ENCODE data around the gene SLC4A8. TPM values are rescaled to one million over a fixed set of nuclear protein-coding genes. Genes with fewer than 3 reads are reported as not detected.

The SLC4A8 gene
- total RNA-seq, 1 experiment from 2014 or later, result 62.7 TPM

DNA sequence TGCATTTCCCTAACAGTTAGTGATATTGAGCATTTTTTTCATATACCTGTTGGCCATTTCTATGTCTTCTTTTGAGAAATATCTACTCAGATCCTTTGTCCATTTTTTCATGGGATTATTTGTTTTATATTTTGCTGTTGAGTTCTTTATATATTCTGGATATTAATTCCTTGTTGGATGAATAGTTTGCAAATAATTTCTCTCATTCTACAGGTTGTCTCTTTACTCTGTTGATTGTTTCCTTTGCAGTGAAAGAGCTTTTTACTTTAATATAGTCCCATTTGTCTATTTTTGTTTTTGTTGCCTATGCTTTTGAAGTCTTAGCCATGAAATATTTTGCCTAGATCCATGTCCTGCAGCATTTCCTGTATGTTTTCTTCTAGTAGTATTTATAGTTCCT is 11.5 kb upstream of the SLC4A8 start:
- no peak overlapping the region for H3K4me3 ChIP-seq (ENCODE audit: low read depth, low read length)
- Mint-ChIP-seq H3K27me3 (ENCODE audit: insufficient read depth, unreplicated experiment) (no peaks in the 10 kb centered on the region), H3K36me3 (ENCODE audit: insufficient read depth, unreplicated experiment) (peaks cover 5% of the 10 kb centered on the region), H3K27ac (ENCODE audit: unreplicated experiment) (no peak overlapping the region), H3K4me3 (ENCODE audit: unreplicated experiment) (no peak overlapping the region), H3K9me3 (ENCODE audit: unreplicated experiment) (no peaks in the 10 kb centered on the region), H3K4me1 (ENCODE audit: low read depth, unreplicated experiment) (peaks cover 43% of the 10 kb centered on the region)
- no TSS peak for BruUV-seq (replicated peaks)
- H3K9me3 ChIP-seq, result no peaks in the 10 kb centered on the region
- H3K27me3 ChIP-seq (replicated peaks; ENCODE audit: control insufficient read depth, insufficient read depth, low read length), result no peaks in the 10 kb centered on the region
- intact Hi-C loops (cut with micrococcal nuclease; ENCODE audit: unreplicated experiment), result no loop called here
- H3K36me3 ChIP-seq (ENCODE audit: control insufficient read depth, insufficient read depth, low read length), result no peaks in the 10 kb centered on the region; the same call in 1 of the 2 replicates
- DNase-seq, result no peak
- TF ChIP-seq, protein P1, sequence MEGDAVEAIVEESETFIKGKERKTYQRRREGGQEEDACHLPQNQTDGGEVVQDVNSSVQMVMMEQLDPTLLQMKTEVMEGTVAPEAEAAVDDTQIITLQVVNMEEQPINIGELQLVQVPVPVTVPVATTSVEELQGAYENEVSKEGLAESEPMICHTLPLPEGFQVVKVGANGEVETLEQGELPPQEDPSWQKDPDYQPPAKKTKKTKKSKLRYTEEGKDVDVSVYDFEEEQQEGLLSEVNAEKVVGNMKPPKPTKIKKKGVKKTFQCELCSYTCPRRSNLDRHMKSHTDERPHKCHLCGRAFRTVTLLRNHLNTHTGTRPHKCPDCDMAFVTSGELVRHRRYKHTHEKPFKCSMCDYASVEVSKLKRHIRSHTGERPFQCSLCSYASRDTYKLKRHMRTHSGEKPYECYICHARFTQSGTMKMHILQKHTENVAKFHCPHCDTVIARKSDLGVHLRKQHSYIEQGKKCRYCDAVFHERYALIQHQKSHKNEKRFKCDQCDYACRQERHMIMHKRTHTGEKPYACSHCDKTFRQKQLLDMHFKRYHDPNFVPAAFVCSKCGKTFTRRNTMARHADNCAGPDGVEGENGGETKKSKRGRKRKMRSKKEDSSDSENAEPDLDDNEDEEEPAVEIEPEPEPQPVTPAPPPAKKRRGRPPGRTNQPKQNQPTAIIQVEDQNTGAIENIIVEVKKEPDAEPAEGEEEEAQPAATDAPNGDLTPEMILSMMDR (IDR thresholded peaks at IDR 0.05; ENCODE audit: insufficient read depth in 1 of 2, low read depth in 1 of 2, low read length in 1 of 2, severe bottlenecking in 1 of 2, unreplicated experiment in 1 of 2), result no peak
- CTCF ChIA-PET, result no interaction called here
- peaks cover 22% of the 10 kb centered on the region for H3K4me1 ChIP-seq
- POLR2A ChIA-PET, result no interaction called here

DNA sequence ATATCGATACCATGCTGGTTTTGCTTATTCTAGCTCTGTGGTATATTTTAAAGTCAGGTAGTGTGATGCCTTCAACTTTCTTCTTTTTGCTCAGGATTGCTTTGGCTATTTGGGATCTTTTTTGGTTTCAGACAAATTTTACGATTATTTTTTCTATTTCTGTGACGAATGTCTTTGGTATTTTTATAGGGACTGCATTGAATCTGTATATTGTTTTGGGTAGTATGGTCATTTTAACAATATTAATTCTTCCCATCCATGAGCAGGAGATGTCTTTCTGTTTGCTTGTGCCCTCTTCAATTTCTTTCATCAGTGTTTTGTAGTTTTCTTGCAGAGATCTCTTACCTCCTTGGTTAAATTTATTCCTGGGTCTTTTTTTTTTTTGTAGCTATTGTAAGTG is 10.8 kb upstream of the SLC4A8 start:
- ChIA-PET POLR2A (no interaction called here), CTCF (no interaction called here)
- H3K27ac Mint-ChIP-seq (ENCODE audit: unreplicated experiment), result no peak overlapping the region
- peaks cover 28% of the 10 kb centered on the region for H3K4me1 ChIP-seq
- peaks cover 5% of the 10 kb centered on the region for H3K36me3 Mint-ChIP-seq (ENCODE audit: insufficient read depth, unreplicated experiment)
- no peak overlapping the region for H3K4me3 Mint-ChIP-seq (ENCODE audit: unreplicated experiment)
- no peak for DNase-seq
- no peak overlapping the region for H3K4me3 ChIP-seq (ENCODE audit: low read depth, low read length)
- intact Hi-C loops (cut with micrococcal nuclease; ENCODE audit: unreplicated experiment), result no loop called here
- TF ChIP-seq, protein P1 (IDR thresholded peaks at IDR 0.05; ENCODE audit: insufficient read depth in 1 of 2, low read depth in 1 of 2, low read length in 1 of 2, severe bottlenecking in 1 of 2, unreplicated experiment in 1 of 2), result no peak
- H3K36me3 ChIP-seq (ENCODE audit: control insufficient read depth, insufficient read depth, low read length), result no peaks in the 10 kb centered on the region; the same call in 1 of the 2 replicates
- H3K4me1 Mint-ChIP-seq (ENCODE audit: low read depth, unreplicated experiment), result peaks cover 46% of the 10 kb centered on the region
- no peaks in the 10 kb centered on the region for H3K9me3 Mint-ChIP-seq (ENCODE audit: unreplicated experiment)
- no peaks in the 10 kb centered on the region for H3K9me3 ChIP-seq
- H3K27me3 Mint-ChIP-seq (ENCODE audit: insufficient read depth, unreplicated experiment), result no peaks in the 10 kb centered on the region
- no TSS peak for BruUV-seq (replicated peaks)
- H3K27me3 ChIP-seq (replicated peaks; ENCODE audit: control insufficient read depth, insufficient read depth, low read length), result no peaks in the 10 kb centered on the region

DNA sequence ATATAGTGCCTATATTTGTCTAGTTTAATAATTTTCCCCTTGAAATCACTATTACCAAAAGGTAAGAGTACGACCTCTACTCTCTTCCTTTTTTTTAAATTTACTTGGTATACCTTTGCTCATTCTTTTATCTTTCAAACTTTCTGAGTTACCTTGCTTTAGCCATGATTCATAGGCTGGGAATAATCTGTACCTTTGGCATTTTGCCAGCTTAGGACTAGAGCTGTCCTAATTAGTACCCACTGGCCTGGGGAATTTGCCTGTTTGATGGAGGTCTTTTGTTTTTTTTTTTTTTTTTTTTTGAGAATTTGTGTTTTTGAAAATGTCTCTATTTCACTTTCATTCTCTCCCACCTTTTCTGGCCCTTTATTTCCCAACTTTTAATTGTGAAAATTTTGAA is 8.7 kb upstream of the SLC4A8 start:
- no peak overlapping the region for H3K4me3 ChIP-seq (ENCODE audit: low read depth, low read length)
- ChIA-PET POLR2A (no interaction called here), CTCF (no interaction called here)
- no peaks in the 10 kb centered on the region for H3K27me3 ChIP-seq (replicated peaks; ENCODE audit: control insufficient read depth, insufficient read depth, low read length)
- no peaks in the 10 kb centered on the region for H3K9me3 Mint-ChIP-seq (ENCODE audit: unreplicated experiment)
- H3K27me3 Mint-ChIP-seq (ENCODE audit: insufficient read depth, unreplicated experiment), result no peaks in the 10 kb centered on the region
- no peak for DNase-seq
- H3K36me3 ChIP-seq (ENCODE audit: control insufficient read depth, insufficient read depth, low read length), result no peaks in the 10 kb centered on the region; the same call in 1 of the 2 replicates
- intact Hi-C loops (cut with micrococcal nuclease; ENCODE audit: unreplicated experiment), result no loop called here
- peaks cover 19% of the 10 kb centered on the region for H3K4me1 ChIP-seq
- H3K4me1 Mint-ChIP-seq (ENCODE audit: low read depth, unreplicated experiment), result peaks cover 36% of the 10 kb centered on the region
- H3K4me3 Mint-ChIP-seq (ENCODE audit: unreplicated experiment), result no peak overlapping the region
- H3K27ac Mint-ChIP-seq (ENCODE audit: unreplicated experiment), result no peak overlapping the region
- no peaks in the 10 kb centered on the region for H3K9me3 ChIP-seq
- BruUV-seq (replicated peaks), result no TSS peak
- peaks cover 10% of the 10 kb centered on the region for H3K36me3 Mint-ChIP-seq (ENCODE audit: insufficient read depth, unreplicated experiment)
- TF ChIP-seq, protein P1 (IDR thresholded peaks at IDR 0.05; ENCODE audit: insufficient read depth in 1 of 2, low read depth in 1 of 2, low read length in 1 of 2, severe bottlenecking in 1 of 2, unreplicated experiment in 1 of 2), result no peak
